Nephron (organoid): ENCODE results near the gene SPAG7.

Source experiments
- H3K27ac Mint-ChIP-seq, 3 experiments: 2 replicates each; pipeline ENCODE4 v1.8.0; 2020; ENCODE audit warnings: mixed read lengths in 3 of 3, mild to moderate bottlenecking in 2 of 3, moderate library complexity in 1 of 3
- H3K27me3 Mint-ChIP-seq: 2 replicates; pipeline ENCODE4 v1.8.0; 2021; ENCODE audit warnings: low read depth, mild to moderate bottlenecking, moderate library complexity, mixed read lengths
- H3K36me3 Mint-ChIP-seq: 2 replicates; pipeline ENCODE4 v1.8.0; 2020; ENCODE audit warnings: low read depth, mixed read lengths
- H3K4me1 Mint-ChIP-seq: 2 replicates; pipeline ENCODE4 v1.8.0; 2020; ENCODE audit warnings: mixed read lengths
- H3K4me3 Mint-ChIP-seq, 3 experiments: 2 replicates each; pipeline ENCODE4 v1.8.0; 2020; ENCODE audit warnings: mild to moderate bottlenecking in 3 of 3, mixed read lengths in 3 of 3, moderate library complexity in 2 of 3
- H3K9me3 Mint-ChIP-seq: 2 replicates; pipeline ENCODE4 v1.8.0; 2020; ENCODE audit warnings: mixed read lengths
- CTCF ChIP-seq, 3 experiments: fragments of 200-600 bp; sonication (generic); IDR thresholded peaks; one replicate each; pipeline ENCODE4 v1.5.0; 2021; ENCODE audit warnings: antibody characterized with exemption in 3 of 3; ENCODE audit not compliant: unreplicated experiment in 3 of 3

The SPAG7 gene

DNA sequence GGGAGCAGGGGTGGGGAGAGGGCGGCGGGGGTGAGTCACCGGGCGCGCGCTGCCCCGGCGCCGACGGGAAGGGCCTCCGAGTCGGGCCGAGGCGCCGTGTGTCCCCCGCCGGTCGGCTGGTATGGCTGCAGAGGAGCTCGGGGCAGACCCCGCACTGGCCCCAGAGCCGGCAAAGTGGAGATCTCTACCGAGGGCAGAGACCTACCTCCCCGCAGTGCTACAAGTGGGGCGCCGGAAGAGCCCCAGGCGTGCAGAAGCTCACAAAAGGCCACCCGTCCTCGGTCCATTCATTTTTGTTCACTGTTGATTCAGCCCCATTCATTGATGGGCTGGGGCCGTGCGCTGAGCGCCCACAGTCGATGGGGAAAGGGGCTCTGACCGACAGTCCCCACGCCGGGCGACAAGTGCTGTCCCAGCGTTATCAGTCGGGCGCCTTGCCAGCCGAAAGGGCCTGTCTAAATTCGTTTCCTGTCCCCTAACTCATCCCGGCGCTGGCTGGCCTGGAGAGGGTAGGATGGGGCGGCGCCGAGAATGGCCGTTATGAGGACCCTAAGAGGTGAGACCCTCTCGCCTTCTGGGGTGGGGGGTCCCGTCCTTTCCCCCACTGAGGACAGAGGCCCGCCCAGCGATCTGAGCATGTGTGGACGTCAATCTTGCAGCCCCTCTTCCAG lies 17.4 kb downstream of the SPAG7 start:
- no peaks in the 10 kb centered on the region for H3K27me3 Mint-ChIP-seq
- H3K4me3 Mint-ChIP-seq, result peak overlapping the region; percentile 83 to 89 (median 84)
- H3K4me1 Mint-ChIP-seq, result peaks cover 43% of the 10 kb centered on the region
- TF ChIP-seq CTCF (IDR thresholded peaks at IDR 0.05; ENCODE audit: unreplicated experiment in 3 of 3), result no peak
- H3K27ac Mint-ChIP-seq, result peak overlapping the region; percentile 88 to 98 (median 98)
- H3K36me3 Mint-ChIP-seq, result peaks cover 15% of the 10 kb centered on the region
- no peaks in the 10 kb centered on the region for H3K9me3 Mint-ChIP-seq

GRCh38 chr17:4949321-4950074 lies 18.1 kb downstream of the SPAG7 start:
- H3K9me3 Mint-ChIP-seq, result no peaks in the 10 kb centered on the region
- H3K4me3 Mint-ChIP-seq, result peak overlapping the region; percentile 85 to 96 (median 85)
- H3K36me3 Mint-ChIP-seq, result peaks cover 22% of the 10 kb centered on the region
- no peaks in the 10 kb centered on the region for H3K27me3 Mint-ChIP-seq
- peaks cover 47% of the 10 kb centered on the region for H3K4me1 Mint-ChIP-seq
- TF ChIP-seq CTCF (IDR thresholded peaks at IDR 0.05; ENCODE audit: unreplicated experiment in 3 of 3), result no peak
- peak overlapping the region; percentile 98 to 99 (median 99) for H3K27ac Mint-ChIP-seq

DNA sequence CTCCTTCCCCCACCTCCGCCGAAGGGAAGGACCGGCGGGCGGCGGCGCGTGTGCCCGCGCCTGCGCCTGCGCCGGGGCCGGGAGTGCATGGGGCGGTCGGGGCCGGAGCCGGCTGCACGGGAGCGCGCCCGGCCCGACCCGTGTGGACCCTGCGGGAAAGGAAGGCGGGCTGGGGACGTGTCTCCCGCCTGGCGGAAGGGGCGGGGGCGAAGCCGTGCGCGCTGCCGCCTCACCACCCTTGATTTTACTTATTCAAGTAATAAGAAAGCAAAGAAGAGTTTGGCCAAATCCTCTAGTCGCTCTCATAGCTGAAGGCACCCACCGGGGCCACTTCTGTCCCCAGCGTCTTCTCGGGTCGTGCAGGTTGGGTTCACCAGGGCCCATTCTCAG lies 18.7 kb downstream of the SPAG7 start:
- peak overlapping the region; percentile 98 to 99 (median 99) for H3K27ac Mint-ChIP-seq
- no peaks in the 10 kb centered on the region for H3K9me3 Mint-ChIP-seq
- peak overlapping the region; percentile 95 to 98 (median 96) for H3K4me3 Mint-ChIP-seq
- no peak for TF ChIP-seq CTCF (IDR thresholded peaks at IDR 0.05; ENCODE audit: unreplicated experiment in 3 of 3)
- peaks cover 28% of the 10 kb centered on the region for H3K36me3 Mint-ChIP-seq
- H3K27me3 Mint-ChIP-seq, result no peaks in the 10 kb centered on the region
- peaks cover 49% of the 10 kb centered on the region for H3K4me1 Mint-ChIP-seq

GRCh38 chr17:4948166-4948930 lies 19.3 kb downstream of the SPAG7 start, which contains the start of gene PFN1:
Gene PFN1 (minus strand): TSS chr17:4948530. CDS start chr17:4948394, 136 bp downstream.
- no peaks in the 10 kb centered on the region for H3K27me3 Mint-ChIP-seq
- H3K36me3 Mint-ChIP-seq, result peaks cover 31% of the 10 kb centered on the region
- peaks cover 46% of the 10 kb centered on the region for H3K4me1 Mint-ChIP-seq
- no peaks in the 10 kb centered on the region for H3K9me3 Mint-ChIP-seq
- H3K27ac Mint-ChIP-seq, result peak within 1 kb of the TSS; percentile 98 to 99 (median 99)
- no peak for TF ChIP-seq CTCF (IDR thresholded peaks at IDR 0.05; ENCODE audit: unreplicated experiment in 3 of 3)
- H3K4me3 Mint-ChIP-seq, result peak within 1 kb of the TSS; percentile 95 to 98 (median 96)

DNA sequence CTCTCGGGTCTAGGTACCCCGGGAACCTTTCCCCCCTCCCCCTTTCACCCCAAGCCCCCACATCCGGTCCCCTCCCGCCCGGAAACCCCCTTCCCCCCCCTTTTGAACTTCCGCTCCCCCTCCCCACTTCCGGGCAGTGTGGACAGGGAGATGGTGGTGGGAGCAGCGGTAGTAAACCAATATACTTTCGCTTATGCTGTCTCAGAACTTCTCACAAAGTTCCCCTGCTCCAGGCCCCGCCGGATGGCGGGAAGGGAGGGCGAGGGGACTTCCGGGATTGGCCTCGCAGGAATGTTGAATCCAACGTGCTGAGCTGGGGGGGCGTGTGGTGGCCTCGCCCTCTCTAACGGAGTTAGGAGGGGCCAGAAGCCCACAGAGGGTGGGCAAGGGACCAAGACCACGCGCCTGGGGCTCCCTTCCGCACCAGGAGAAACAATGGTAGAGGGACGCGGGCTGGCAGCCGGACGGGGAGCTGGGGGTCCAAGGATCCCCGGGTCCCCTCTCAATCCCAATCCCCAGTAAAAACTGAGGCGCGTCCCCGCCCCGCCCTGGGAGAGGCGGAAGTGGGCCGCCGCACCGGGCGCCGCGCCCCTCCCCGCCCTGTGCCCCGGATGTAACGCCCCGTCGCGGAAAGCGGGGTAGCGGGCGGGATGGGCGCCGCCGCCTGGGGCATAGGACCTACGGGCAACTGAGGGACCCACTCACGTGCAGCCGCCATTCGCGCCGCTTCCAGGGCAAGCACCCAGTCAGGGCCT lies 20.0 kb downstream of the SPAG7 start:
- peaks cover 45% of the 10 kb centered on the region for H3K4me1 Mint-ChIP-seq
- no peaks in the 10 kb centered on the region for H3K27me3 Mint-ChIP-seq
- peaks cover 38% of the 10 kb centered on the region for H3K36me3 Mint-ChIP-seq
- H3K27ac Mint-ChIP-seq, result peak overlapping the region; percentile 89 to 99 (median 99)
- H3K9me3 Mint-ChIP-seq, result no peaks in the 10 kb centered on the region
- H3K4me3 Mint-ChIP-seq, result peak overlapping the region; percentile 95 to 98 (median 96)
- TF ChIP-seq CTCF (IDR thresholded peaks at IDR 0.05; ENCODE audit: unreplicated experiment in 3 of 3), result no peak
